HAP-1 (cell line): ENCODE data around the gene TMEM218.

Experiments
- DNase-seq, 2 experiments: peaks; one replicate each; pipeline ENCODE4 v3.0.0-alpha.2; 2016 to 2020; ENCODE audit warnings: low spot score in 2 of 2
- H3K27me3 ChIP-seq: fragments of 250-450 bp; sonication (Bioruptor Pico); 2 replicates; pipeline ENCODE4 v1.5.1; 2020; ENCODE audit warnings: low read depth, mild to moderate bottlenecking, moderate library complexity
- H3K36me3 ChIP-seq: fragments of 250-450 bp; sonication (Bioruptor Pico); replicated peaks from 2 replicates; pipeline ENCODE4 v1.5.1; 2020; ENCODE audit warnings: mild to moderate bottlenecking
- H3K4me1 ChIP-seq: fragments of 250-450 bp; sonication (Bioruptor Pico); 2 replicates; pipeline ENCODE4 v1.5.1; 2020; ENCODE audit warnings: mild to moderate bottlenecking
- H3K4me3 ChIP-seq: fragments of 250-450 bp; sonication (Bioruptor Pico); 2 replicates; pipeline ENCODE4 v1.5.1; 2020; ENCODE audit warnings: mild to moderate bottlenecking, moderate library complexity
- H3K9me3 ChIP-seq: fragments of 250-450 bp; sonication (Bioruptor Pico); 2 replicates; pipeline ENCODE4 v1.5.1; 2020; ENCODE audit warnings: mild to moderate bottlenecking, moderate library complexity
- in situ Hi-C: fragments of 300-500 bp; cut with MboI; formaldehyde crosslinking; loops from 3 replicates; pipeline ENCODE4 v1.14.3; 2020; ENCODE audit warnings: low sequenced_read_pairs, inconsistent platforms, mixed read lengths

The TMEM218 gene

DNA sequence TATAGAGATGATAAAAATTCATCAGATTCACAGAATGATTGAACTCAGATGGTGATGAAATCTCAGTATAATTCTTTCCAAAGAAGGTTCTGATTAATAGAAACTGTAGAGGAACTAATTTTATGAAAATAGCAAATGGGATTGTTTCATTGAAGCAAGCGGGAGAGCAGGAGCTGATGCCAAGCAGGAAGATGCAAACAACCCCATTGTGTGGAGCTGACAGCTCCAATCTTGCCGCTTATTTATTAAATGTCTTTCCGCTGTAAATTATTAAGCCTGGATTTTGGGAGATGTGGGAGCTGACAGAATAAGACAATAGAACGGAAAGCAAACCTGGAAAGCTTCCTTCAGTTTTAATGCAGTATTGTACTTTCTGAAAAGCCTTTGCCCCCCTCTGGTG is 6.0 kb upstream of the TMEM218 start:
- H3K4me1 ChIP-seq: no peaks in the 10 kb centered on the region
- H3K9me3 ChIP-seq: no peaks in the 10 kb centered on the region
- in situ Hi-C loops: no loop called here
- no peaks in the 10 kb centered on the region for H3K27me3 ChIP-seq
- no peak for DNase-seq
- no peak overlapping the region for H3K4me3 ChIP-seq
- no peaks in the 10 kb centered on the region for H3K36me3 ChIP-seq

DNA sequence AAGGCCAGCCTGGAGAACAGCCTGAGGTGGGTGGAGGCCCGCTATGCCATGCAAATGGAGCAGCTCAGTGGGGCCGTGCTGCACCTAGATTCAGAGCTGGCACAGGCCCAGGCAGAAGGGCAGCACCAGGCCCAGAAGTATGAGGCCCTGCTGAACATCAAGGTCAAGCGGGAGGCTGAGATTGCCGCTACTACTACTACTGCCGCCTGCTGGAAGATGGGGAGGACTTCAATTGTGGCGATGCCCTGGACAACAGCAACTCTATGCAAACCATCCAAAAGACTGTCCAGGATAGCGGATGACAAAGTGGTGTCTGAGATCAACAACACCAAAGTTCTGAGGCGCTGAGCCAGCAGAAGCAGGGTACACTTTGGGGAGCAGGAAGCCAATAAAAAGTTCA is 3.1 kb upstream of the TMEM218 start:
- DNase-seq: peak in 1 of 2 experiments; percentile 27
- in situ Hi-C loops: no loop called here
- H3K4me1 ChIP-seq: peaks cover 4% of the 10 kb centered on the region
- H3K4me3 ChIP-seq: no peak overlapping the region
- H3K27me3 ChIP-seq: no peaks in the 10 kb centered on the region
- no peaks in the 10 kb centered on the region for H3K36me3 ChIP-seq
- H3K9me3 ChIP-seq: no peaks in the 10 kb centered on the region

DNA sequence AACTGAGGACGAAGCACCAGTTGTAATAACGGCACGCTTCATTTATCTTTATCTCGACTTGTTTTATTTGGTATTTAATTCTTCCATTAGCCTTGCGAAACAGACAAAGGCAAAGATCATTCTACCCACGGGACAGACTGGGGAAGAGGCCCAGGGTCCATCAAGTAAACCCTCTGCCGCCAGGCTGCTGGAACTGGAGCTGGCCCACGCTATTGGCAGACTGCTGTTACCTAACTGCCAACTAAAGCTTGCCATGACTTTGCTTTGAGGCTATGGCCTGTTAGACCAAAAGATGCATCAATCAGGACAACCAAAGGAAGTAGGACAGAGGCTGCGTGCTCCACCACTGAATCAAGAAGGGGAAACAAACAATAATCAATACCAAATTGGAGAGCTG is 780 bp upstream of the TMEM218 start:
- peaks cover 4% of the 10 kb centered on the region for H3K4me1 ChIP-seq
- in situ Hi-C loops: no loop called here
- no peaks in the 10 kb centered on the region; the same call in 1 of the 2 replicates for H3K9me3 ChIP-seq
- H3K27me3 ChIP-seq: no peaks in the 10 kb centered on the region
- peaks cover 5% of the 10 kb centered on the region; the same call in 1 of the 2 replicates for H3K36me3 ChIP-seq
- DNase-seq: no peak
- peak overlapping the region; percentile 73 for H3K4me3 ChIP-seq

DNA sequence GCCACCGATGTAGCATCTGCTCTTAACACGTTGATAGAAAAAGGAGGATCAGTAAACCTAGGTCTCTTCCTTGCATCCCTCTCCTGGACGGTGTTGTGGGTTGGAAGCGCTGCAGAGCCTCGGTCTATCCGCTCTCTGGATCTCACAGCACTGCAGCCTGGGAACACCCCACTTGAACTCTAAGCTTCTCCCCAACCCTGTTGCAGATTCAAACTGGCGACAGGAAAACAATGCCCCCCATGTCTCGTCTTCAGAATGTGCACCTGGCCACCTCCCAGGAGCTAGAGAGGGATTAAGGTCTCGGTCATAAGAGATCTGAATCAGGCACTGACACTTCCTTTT is 454 bp downstream of the TMEM218 start:
- Histone ChIP-seq H3K9me3 (peaks cover 4% of the 10 kb centered on the region; the same call in 1 of the 2 replicates), H3K4me3 (peak overlapping the region; percentile 73), H3K36me3 (peaks cover 7% of the 10 kb centered on the region; the same call in 1 of the 2 replicates), H3K4me1 (peaks cover 9% of the 10 kb centered on the region), H3K27me3 (no peaks in the 10 kb centered on the region)
- no peak for DNase-seq
- in situ Hi-C loops: no loop called here

DNA sequence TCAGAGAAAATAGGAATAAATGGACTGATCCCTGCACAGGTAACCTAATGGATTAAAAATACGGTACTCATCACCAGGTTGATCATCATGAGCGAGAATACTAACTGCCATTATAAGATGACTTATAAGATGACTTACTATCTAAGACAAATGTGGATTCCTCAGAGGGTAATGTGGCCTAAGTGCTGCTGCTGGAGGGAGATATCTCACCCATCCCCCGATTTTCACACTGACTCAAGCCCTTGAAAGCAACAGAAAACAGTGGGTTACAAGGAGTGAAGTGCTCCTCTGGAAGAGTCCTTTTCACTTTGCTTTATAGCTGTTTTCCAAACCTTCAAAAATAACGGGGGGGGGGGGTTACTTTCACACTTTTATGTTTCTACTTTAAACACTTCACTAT is 920 bp downstream of the TMEM218 start:
- peaks cover 14% of the 10 kb centered on the region for H3K4me1 ChIP-seq
- in situ Hi-C loops: no loop called here
- peaks cover 7% of the 10 kb centered on the region; the same call in 1 of the 2 replicates for H3K36me3 ChIP-seq
- no peak for DNase-seq
- peaks cover 4% of the 10 kb centered on the region; the same call in 1 of the 2 replicates for H3K9me3 ChIP-seq
- no peaks in the 10 kb centered on the region for H3K27me3 ChIP-seq
- H3K4me3 ChIP-seq: peak overlapping the region; percentile 73

DNA sequence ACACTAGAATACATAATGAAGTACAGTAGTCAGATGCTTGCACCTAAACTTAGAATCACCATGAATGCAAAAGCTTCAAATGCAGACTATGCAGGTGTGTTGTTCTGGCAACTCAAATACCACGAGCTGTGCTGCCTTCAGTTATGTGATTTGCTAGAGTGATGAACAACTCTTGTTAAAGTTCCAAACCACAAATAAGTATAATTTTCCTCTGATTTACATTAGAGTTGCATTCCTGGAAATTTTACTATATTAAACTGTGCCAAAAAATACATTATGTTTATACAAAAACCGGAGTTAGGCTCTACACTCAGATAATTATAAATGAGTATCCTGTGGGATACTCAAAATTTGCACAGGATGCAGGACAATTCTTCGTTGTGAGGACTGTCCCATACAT is 3.0 kb downstream of the TMEM218 start:
- H3K36me3 ChIP-seq: peaks cover 7% of the 10 kb centered on the region; the same call in 1 of the 2 replicates
- in situ Hi-C loops: no loop called here
- H3K9me3 ChIP-seq: peaks cover 4% of the 10 kb centered on the region; the same call in 1 of the 2 replicates

DNA sequence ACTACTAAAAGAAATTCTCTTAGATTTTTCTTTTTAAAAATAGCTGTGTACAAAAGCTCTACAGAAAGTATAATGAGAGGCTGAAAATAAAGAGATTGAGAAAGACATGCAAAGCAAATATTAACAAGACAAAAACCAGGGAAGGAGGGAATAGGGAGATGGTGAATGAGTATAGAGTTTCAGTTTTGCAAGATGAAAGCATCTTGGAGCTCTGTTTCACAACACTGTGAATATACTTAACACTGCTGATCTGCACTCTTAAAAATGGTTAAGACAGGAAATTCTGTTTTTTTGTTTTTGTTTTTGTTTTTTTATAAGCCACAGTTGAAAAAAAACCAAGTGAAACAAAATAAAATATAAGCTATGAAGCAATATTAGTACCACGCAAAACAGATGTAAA is 5.5 kb downstream of the TMEM218 start:
- no peak overlapping the region for H3K4me3 ChIP-seq
- H3K4me1 ChIP-seq: peaks cover 13% of the 10 kb centered on the region
- no peaks in the 10 kb centered on the region for H3K27me3 ChIP-seq
- peak in 1 of 2 experiments; percentile 71 for DNase-seq
- peaks cover 4% of the 10 kb centered on the region; the same call in 1 of the 2 replicates for H3K9me3 ChIP-seq
- in situ Hi-C loops: no loop called here
- peaks cover 7% of the 10 kb centered on the region; the same call in 1 of the 2 replicates for H3K36me3 ChIP-seq

More for the DNA sequence above, 3.0 kb downstream of the TMEM218 start:
- H3K4me1 ChIP-seq: peaks cover 17% of the 10 kb centered on the region
- H3K4me3 ChIP-seq: no peak overlapping the region
- H3K27me3 ChIP-seq: no peaks in the 10 kb centered on the region
- DNase-seq: no peak

DNA sequence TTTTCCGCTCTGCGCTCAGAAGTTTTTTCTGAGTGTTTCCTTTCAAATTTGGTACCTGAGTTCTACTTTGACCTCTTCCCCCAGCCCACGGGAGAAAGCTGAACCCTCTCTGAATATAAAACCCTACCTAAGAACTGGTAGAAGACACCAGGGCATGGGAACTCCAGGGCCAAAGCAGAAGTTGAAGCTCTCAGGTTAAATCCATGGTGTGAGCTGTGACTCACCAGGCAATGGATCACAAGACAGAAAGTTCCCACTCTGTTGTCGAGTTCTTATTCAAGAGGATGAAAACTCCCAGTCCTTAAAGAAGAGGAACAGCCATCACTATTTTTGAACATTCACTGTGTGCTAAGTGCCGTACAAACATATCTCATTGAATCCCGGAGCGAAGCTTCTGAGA is 8.9 kb downstream of the TMEM218 start:
- H3K36me3 ChIP-seq: peaks cover 2% of the 10 kb centered on the region
- in situ Hi-C loops: no loop called here
- DNase-seq: no peak
- H3K4me1 ChIP-seq: peaks cover 13% of the 10 kb centered on the region
- H3K27me3 ChIP-seq: no peaks in the 10 kb centered on the region
- no peak overlapping the region for H3K4me3 ChIP-seq
- H3K9me3 ChIP-seq: peaks cover 4% of the 10 kb centered on the region; the same call in 1 of the 2 replicates

DNA sequence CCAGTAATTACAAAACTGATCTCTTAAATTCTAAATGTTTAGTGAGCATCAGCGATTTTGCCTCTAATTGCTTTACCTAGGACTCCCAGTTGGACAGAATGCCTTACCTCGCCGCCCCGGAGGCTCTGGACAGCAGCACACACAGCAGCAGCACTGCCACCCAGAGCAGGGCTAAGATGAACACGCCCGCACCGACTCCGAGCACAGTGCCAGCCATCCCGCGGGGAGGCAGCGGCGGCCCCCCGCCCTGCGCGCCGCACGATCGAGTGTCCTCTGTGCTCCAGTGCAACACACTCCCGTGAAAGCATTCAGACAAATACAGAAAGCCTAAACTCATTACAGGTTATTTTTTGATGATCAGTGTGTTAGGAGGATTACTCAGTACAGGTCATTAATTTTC is 9.4 kb downstream of the TMEM218 start:
- Histone ChIP-seq H3K36me3 (peaks cover 6% of the 10 kb centered on the region), H3K4me1 (peaks cover 13% of the 10 kb centered on the region), H3K4me3 (no peak overlapping the region), H3K27me3 (no peaks in the 10 kb centered on the region), H3K9me3 (peaks cover 2% of the 10 kb centered on the region; the same call in 1 of the 2 replicates)
- in situ Hi-C loops: no loop called here
- no peak for DNase-seq

DNA sequence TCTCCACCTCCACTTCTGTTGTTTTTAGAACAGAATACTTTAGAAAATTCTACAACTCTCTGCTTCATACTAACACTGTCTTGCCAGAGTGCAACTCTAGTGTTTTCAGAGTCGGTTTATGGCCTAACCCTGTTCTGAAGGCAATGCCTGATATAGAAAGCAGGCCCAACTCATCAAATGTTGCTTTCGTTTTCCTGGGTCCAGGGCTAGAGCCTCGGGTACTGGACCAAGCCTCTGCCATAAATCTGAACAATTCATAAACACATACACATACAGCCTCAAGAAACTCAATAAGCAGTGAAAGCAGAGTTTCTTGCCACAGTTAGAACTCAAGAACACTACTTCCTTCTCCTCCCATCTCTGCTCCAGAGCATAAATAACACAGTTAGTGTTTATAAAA is 9.8 kb downstream of the TMEM218 start:
- H3K36me3 ChIP-seq: peaks cover 8% of the 10 kb centered on the region

DNA sequence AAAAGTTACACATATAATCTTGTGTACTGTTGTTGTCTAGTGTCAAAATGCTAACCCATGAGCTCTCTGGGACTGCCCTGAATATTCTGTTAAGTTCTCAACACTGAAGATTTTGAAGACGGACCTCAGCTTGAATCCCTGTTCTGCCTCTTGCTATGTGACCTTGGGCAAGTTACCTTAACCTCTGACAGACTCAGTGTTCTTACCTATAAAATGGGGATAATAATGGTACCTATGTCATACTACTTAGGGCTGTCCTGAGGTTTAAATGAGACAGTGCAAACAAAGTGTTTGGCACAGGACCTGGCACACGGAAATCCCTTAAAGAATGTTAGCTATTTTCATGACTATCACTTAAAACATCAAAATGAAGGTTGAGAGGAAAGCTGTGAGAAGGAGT is 11.3 kb downstream of the TMEM218 start:
- in situ Hi-C loops: no loop called here
- Histone ChIP-seq H3K4me3 (no peak overlapping the region), H3K27me3 (no peaks in the 10 kb centered on the region), H3K4me1 (peaks cover 6% of the 10 kb centered on the region), H3K36me3 (peaks cover 11% of the 10 kb centered on the region), H3K9me3 (no peaks in the 10 kb centered on the region)
- no peak for DNase-seq

More for the DNA sequence above, 9.8 kb downstream of the TMEM218 start:
- no peaks in the 10 kb centered on the region for H3K27me3 ChIP-seq
- H3K4me1 ChIP-seq: peaks cover 11% of the 10 kb centered on the region
- in situ Hi-C loops: no loop called here
- no peak for DNase-seq
- H3K4me3 ChIP-seq: no peak overlapping the region
- H3K9me3 ChIP-seq: no peaks in the 10 kb centered on the region

DNA sequence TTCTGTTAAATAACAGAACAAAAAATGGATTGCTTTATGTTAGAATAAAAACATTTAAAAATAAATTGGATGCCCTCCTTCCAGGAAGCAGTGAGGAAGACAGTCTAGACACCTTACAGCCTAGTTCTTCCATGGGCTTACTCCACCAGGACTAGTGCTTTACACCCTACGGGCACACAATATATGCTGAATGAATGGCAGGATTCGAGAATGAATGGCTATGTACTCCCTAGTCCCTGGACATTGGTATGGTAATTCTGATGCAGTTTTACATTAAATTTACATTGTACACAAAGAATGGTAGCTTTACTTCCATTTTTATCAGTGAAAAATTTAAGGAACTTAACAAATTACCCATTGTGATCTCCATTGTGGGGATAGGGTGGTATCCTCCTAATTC is 16.7 kb downstream of the TMEM218 start:
- peak; percentile 56 to 88 for DNase-seq
- Histone ChIP-seq H3K9me3 (no peaks in the 10 kb centered on the region), H3K27me3 (no peaks in the 10 kb centered on the region), H3K36me3 (peaks cover 11% of the 10 kb centered on the region), H3K4me3 (no peak overlapping the region), H3K4me1 (peaks cover 20% of the 10 kb centered on the region)
- in situ Hi-C loops: loop anchor here (5.0 to 10.0 kb wide), 3 partner anchors 50 to 330 kb away; no protein-coding TSS in a partner anchor

DNA sequence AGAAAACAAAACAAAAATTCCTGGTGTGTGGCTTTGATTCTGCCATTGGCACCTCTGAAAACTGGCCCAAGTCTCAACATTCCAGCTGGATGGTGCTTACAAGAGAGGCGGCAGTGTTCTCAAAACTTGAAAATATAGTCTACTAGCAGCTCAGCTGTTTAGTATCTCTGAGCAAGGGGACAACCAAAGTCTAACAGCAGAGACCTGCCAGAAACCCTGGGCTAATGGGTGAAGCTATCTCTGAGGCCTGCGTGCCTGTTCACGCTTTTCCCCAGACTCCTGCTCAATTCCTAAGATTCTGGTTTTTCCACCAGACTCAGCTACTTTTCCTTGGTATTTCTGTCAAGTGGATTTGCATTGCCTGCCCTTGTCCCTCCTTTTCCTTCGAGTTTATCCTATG is 17.9 kb downstream of the TMEM218 start:
- Histone ChIP-seq H3K36me3 (peaks cover 11% of the 10 kb centered on the region), H3K27me3 (no peaks in the 10 kb centered on the region), H3K4me1 (peaks cover 20% of the 10 kb centered on the region), H3K4me3 (no peak overlapping the region), H3K9me3 (no peaks in the 10 kb centered on the region)
- in situ Hi-C loops: loop anchor here (5.0 to 10.0 kb wide), 3 partner anchors 51 to 331 kb away; no protein-coding TSS in a partner anchor
- no peak for DNase-seq

DNA sequence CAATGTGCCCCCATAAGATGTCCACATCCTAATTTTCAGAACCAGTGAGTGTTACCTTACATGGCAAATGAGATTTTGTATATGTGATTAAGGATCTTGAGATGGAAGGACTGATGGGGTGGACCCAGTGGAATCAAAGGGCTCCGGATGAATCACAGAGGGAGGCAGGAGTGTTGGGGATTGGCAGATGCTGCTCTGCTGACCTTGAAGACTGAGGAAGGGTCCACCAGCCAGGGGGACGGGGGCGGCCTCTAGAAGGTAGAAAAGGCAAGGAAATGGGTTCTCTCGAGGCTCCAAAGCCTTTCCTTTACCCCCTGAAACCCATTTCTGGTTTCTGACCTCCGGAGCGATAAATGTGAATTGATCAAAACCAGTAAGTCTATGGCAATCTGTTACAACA is 18.8 kb downstream of the TMEM218 start:
- peaks cover 20% of the 10 kb centered on the region for H3K4me1 ChIP-seq

More for the DNA sequence above, 18.8 kb downstream of the TMEM218 start:
- no peaks in the 10 kb centered on the region for H3K27me3 ChIP-seq
- in situ Hi-C loops: loop anchor here (5.0 to 10.0 kb wide), 3 partner anchors 52 to 332 kb away; no protein-coding TSS in a partner anchor
- no peak overlapping the region for H3K4me3 ChIP-seq
- no peaks in the 10 kb centered on the region for H3K9me3 ChIP-seq
- H3K36me3 ChIP-seq: peaks cover 11% of the 10 kb centered on the region
- DNase-seq: no peak
